Liver (tissue), 9 donors: ENCODE data around the gene FAM193A. TPM values are rescaled to one million over a fixed set of nuclear protein-coding genes. Genes with fewer than 3 reads are reported as not detected.

Source experiments
- DNase-seq: peaks from one replicate; pipeline ENCODE4 v3.0.0-alpha.2; 2017; ENCODE audit warnings: low spot score
- H3K27ac ChIP-seq, 2 donors: one replicate each; pipeline ENCODE4 v1.7.0; 2013; ENCODE audit warnings: inconsistent platforms in 2 of 2, low read length in 2 of 2, control low read depth in 1 of 2, low read depth in 1 of 2, mild to moderate bottlenecking in 1 of 2
- H3K27me3 ChIP-seq, 4 donors: one replicate each; pipeline versions ENCODE4 v1.6.1 to v1.7.0; 2013; ENCODE audit warnings: low read length in 3 of 4, inconsistent platforms in 1 of 4, mild to moderate bottlenecking in 1 of 4, moderate library complexity in 1 of 4; ENCODE audit not compliant: control insufficient read depth in 4 of 4, insufficient read depth in 4 of 4
- H3K36me3 ChIP-seq, 4 donors: one replicate each; pipeline versions ENCODE4 v1.6.1 to v1.7.0; 2013; ENCODE audit warnings: low read length in 3 of 4, mild to moderate bottlenecking in 3 of 4, low read depth in 1 of 4, moderate library complexity in 1 of 4; ENCODE audit not compliant: control insufficient read depth in 4 of 4, insufficient read depth in 3 of 4
- H3K4me1 ChIP-seq, 4 donors: one replicate each; pipeline versions ENCODE4 v1.6.1 to v1.7.0; 2013; ENCODE audit warnings: low read length in 3 of 4, mild to moderate bottlenecking in 3 of 4, moderate library complexity in 1 of 4; ENCODE audit not compliant: control insufficient read depth in 4 of 4, insufficient read depth in 4 of 4
- H3K4me3 ChIP-seq, 3 donors: one replicate each; pipeline versions ENCODE4 v1.6.1 to v1.7.0; 2013; ENCODE audit warnings: low read length in 3 of 3, control low read depth in 1 of 3, low read depth in 1 of 3, mild to moderate bottlenecking in 1 of 3
- H3K9ac ChIP-seq, 2 donors: one replicate each; pipeline ENCODE4 v1.7.0; 2013; ENCODE audit warnings: low read length in 2 of 2, mild to moderate bottlenecking in 2 of 2, moderate library complexity in 2 of 2, control low read depth in 1 of 2, low read depth in 1 of 2
- H3K9me3 ChIP-seq, 4 donors: one replicate each; pipeline versions ENCODE4 v1.6.1 to v1.7.0; 2013; ENCODE audit warnings: low read length in 3 of 4; ENCODE audit not compliant: control insufficient read depth in 4 of 4
- ATF3 ChIP-seq: IDR thresholded peaks from 2 replicates; pipeline ENCODE4 v1.6.1; 2016; ENCODE audit warnings: antibody characterized with exemption
- EGR1 ChIP-seq, 2 donors: IDR thresholded peaks; 2 replicates each; pipeline ENCODE4 v1.6.1; 2016 to 2018; ENCODE audit warnings: antibody characterized with exemption in 2 of 2, low read depth in 2 of 2
- FOXA1 ChIP-seq: IDR thresholded peaks from 2 replicates; pipeline ENCODE4 v1.6.1; 2016; ENCODE audit warnings: antibody characterized with exemption
- FOXA2 ChIP-seq: IDR thresholded peaks from 2 replicates; pipeline ENCODE4 v1.6.1; 2016; ENCODE audit warnings: antibody characterized with exemption
- GABPA ChIP-seq, 2 donors: IDR thresholded peaks in 1 of 2; conservative IDR thresholded peaks in 1 of 2; 2 replicates each; pipeline ENCODE4 v1.6.1; 2016; ENCODE audit warnings: antibody characterized with exemption in 2 of 2, mild to moderate bottlenecking in 1 of 2, moderate library complexity in 1 of 2
- HNF4A ChIP-seq, 2 donors: conservative IDR thresholded peaks; 2 replicates each; pipeline ENCODE4 v1.6.1; 2016; ENCODE audit warnings: antibody characterized with exemption in 2 of 2, mild to moderate bottlenecking in 2 of 2
- HNF4G ChIP-seq: IDR thresholded peaks from 2 replicates; pipeline ENCODE4 v1.6.1; 2016; ENCODE audit warnings: antibody characterized with exemption
- JUND ChIP-seq, 2 donors: IDR thresholded peaks; 2 replicates each; pipeline ENCODE4 v1.6.1; 2016; ENCODE audit warnings: antibody characterized with exemption in 2 of 2
- NR2F2 ChIP-seq: IDR thresholded peaks from 2 replicates; pipeline ENCODE4 v1.6.1; 2016; ENCODE audit warnings: antibody characterized with exemption
- RAD21 ChIP-seq, 2 donors: IDR thresholded peaks; 2 replicates each; pipeline ENCODE4 v1.6.1; 2016; ENCODE audit warnings: antibody characterized with exemption in 2 of 2, mild to moderate bottlenecking in 2 of 2
- REST ChIP-seq: IDR thresholded peaks from 2 replicates; pipeline ENCODE4 v1.6.1; 2016; ENCODE audit warnings: antibody characterized with exemption, mild to moderate bottlenecking
- RXRA ChIP-seq, 2 donors: IDR thresholded peaks; 2 replicates each; pipeline ENCODE4 v1.6.1; 2017 to 2018; ENCODE audit warnings: antibody characterized with exemption in 2 of 2, mild to moderate bottlenecking in 1 of 2
- SP1 ChIP-seq: IDR thresholded peaks from 2 replicates; pipeline ENCODE4 v1.6.1; 2018; ENCODE audit warnings: antibody characterized with exemption, mild to moderate bottlenecking
- TAF1 ChIP-seq: conservative IDR thresholded peaks from 2 replicates; pipeline ENCODE4 v1.6.1; 2016; ENCODE audit warnings: antibody characterized with exemption, mild to moderate bottlenecking
- YY1 ChIP-seq: IDR thresholded peaks from 2 replicates; pipeline ENCODE4 v1.6.1; 2016; ENCODE audit warnings: antibody characterized with exemption, mild to moderate bottlenecking
- ZBTB33 ChIP-seq: IDR thresholded peaks from 2 replicates; pipeline ENCODE4 v1.6.1; 2016; ENCODE audit warnings: antibody characterized with exemption
- WGBS: extraction: QIAGEN DNeasy Blood & Tissue Kit; methylation state at CpG from one replicate; pipeline ENCODE4 v1.1.7; 2013; 5-methylcytosine and 5-hydroxymethylcytosine counted together
- polyA plus RNA-seq, 2 donors: library from polyadenylated mRNA; stranded (reverse) in 1 of 2; unstranded in 1 of 2; fragments of 200-250 nt in 1 of 2; fragments of >200 nt in 1 of 2; fragmentation: Nextera tagmentation in 1 of 2; extraction: Ambion mirVana in 1 of 2; gene quantifications; one replicate each; pipeline versions ENCODE4 v1.2.1 to v1.2.3, GENCODE V29; 2013 to 2015
- total RNA-seq, 2 donors: library from RNA; depleted of rRNA; stranded (reverse); fragments of >200 nt; gene quantifications; one replicate each; pipeline ENCODE4 v1.2.3, GENCODE V29; 2014
- TF ChIP-seq, protein P1 (sequence below): fragments of 150-350 bp; IDR thresholded peaks from 2 replicates; pipeline ENCODE4 v1.5.1; 2017; ENCODE audit warnings: improper control_type of control experiment, low read depth, low read length; ENCODE audit not compliant: missing input control
- TF ChIP-seq, protein P2 (sequence below): IDR thresholded peaks from 2 replicates; pipeline ENCODE4 v1.6.1; 2016; ENCODE audit warnings: antibody characterized with exemption
- donor health status: healthy.
- donor health status: healthy.
- donor health status: healthy.
- donor health status: healthy.
- donor health status: healthy.

The FAM193A gene
- total and polyA plus RNA-seq, 4 donors = 3.9 to 10.2 (median 7.0) TPM

DNA sequence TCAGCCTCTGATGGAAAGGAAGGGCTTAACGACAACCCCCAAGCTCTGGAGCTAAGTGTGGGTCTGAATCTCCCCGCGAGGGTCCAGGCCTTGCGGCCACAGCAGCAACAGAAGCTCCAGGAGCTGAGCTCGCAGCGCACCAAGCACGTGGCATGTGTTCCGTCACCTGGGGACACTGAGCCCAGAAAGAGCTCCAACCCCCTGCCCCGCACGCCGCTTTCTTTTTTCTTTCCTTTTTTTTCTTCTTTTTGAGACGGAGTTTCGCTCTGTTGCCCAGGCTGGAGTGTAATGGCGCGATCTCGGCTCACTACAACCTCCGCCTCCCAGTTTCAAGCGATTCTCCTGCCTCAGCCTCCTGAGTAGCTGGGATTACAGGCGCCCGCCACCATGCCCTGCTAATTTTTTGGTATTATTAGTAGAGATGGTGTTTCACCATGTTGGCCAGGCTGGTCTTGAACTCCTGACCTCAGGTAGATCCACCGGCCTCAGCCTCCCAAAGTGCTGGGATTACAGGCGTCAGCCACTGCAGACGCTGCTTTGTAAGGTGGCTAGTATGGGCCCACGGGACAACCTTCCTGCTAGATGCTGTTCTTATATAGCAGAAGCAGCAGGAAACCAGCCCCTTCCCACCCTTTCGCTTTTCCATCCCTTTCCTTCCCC lies 220.4 kb downstream of the FAM193A start (continued):
- TF ChIP-seq GABPA (IDR thresholded peaks at IDR 0.05 in 1 of 2, conservative IDR thresholded peaks at IDR 0.05 in 1 of 2) = no peak
- TF ChIP-seq YY1 = no peak
- TF ChIP-seq REST = no peak
- no peak for TF ChIP-seq FOXA2
- TF ChIP-seq RAD21 (IDR thresholded peaks at IDR 0.05) = no peak

DNA sequence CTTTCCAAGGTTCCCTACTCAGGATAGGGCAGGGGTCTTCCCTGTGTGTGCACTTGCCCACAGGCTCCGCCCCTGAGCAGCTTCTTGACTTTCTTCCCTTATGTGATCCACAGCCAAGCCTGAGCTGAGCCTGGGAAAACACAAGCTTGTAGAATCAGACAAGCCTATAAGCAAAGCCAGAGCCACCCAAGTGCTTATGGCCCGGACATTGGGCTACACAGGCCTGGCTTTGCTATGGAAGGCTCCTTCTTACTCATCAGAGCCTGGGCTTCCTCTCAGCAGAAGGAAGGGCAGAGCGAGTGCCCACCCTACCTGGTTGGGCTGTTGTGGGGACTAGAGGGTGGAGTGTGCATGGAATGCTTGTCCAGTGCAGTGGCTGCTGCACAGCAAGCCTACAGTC lies 221.0 kb downstream of the FAM193A start:
- 93% methylated on average over 3 of the region's 3 CpGs for WGBS
- Histone ChIP-seq H3K4me1 (peaks cover 8 to 23% (median 18%) of the 10 kb centered on the region in 4 donors), H3K9ac (no peak overlapping the region), H3K9me3 (no peaks in the 10 kb centered on the region), H3K4me3 (no peak overlapping the region), H3K36me3 (peaks cover 0 to 3% (median 1%) of the 10 kb centered on the region in 4 donors), H3K27ac (no peak overlapping the region), H3K27me3 (no peaks in the 10 kb centered on the region)
- no peak for DNase-seq
- TF ChIP-seq REST (no peak), HNF4A (conservative IDR thresholded peaks at IDR 0.05) (no peak), HNF4G (no peak), FOXA2 (no peak), RXRA (IDR thresholded peaks at IDR 0.05) (no peak), FOXA1 (no peak), ATF3 (no peak), EGR1 (IDR thresholded peaks at IDR 0.05; ENCODE audit: low read depth in 2 of 2) (no peak), NR2F2 (no peak), SP1 (no peak), GABPA (IDR thresholded peaks at IDR 0.05 in 1 of 2, conservative IDR thresholded peaks at IDR 0.05 in 1 of 2) (no peak), TAF1 (no peak), ZBTB33 (no peak), RAD21 (IDR thresholded peaks at IDR 0.05) (no peak), YY1 (no peak), JUND (IDR thresholded peaks at IDR 0.05) (no peak)
- TF ChIP-seq, protein P1, sequence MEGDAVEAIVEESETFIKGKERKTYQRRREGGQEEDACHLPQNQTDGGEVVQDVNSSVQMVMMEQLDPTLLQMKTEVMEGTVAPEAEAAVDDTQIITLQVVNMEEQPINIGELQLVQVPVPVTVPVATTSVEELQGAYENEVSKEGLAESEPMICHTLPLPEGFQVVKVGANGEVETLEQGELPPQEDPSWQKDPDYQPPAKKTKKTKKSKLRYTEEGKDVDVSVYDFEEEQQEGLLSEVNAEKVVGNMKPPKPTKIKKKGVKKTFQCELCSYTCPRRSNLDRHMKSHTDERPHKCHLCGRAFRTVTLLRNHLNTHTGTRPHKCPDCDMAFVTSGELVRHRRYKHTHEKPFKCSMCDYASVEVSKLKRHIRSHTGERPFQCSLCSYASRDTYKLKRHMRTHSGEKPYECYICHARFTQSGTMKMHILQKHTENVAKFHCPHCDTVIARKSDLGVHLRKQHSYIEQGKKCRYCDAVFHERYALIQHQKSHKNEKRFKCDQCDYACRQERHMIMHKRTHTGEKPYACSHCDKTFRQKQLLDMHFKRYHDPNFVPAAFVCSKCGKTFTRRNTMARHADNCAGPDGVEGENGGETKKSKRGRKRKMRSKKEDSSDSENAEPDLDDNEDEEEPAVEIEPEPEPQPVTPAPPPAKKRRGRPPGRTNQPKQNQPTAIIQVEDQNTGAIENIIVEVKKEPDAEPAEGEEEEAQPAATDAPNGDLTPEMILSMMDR = no peak
- TF ChIP-seq, protein P2, sequence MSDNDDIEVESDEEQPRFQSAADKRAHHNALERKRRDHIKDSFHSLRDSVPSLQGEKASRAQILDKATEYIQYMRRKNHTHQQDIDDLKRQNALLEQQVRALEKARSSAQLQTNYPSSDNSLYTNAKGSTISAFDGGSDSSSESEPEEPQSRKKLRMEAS = no peak
